Activated CD8-positive, alpha-beta memory T cell treated with anti-CD3 and anti-CD28 coated beads for 36 hours (primary cell): ENCODE results near the gene HAO2. TPM values are rescaled to one million over a fixed set of nuclear protein-coding genes. Genes with fewer than 3 reads are reported as not detected.

Experiments
- CTCF ChIA-PET: fragments of 350-600 bp; sonication (Branson Sonifier 250); formaldehyde crosslinking; loops from one replicate; lab custom pipeline; 2021; ENCODE audit warnings: antibody characterized with exemption; lab: Charles Lee
- POLR2A ChIA-PET: fragments of 350-600 bp; sonication (Branson Sonifier 250); formaldehyde crosslinking; loops from one replicate; lab custom pipeline; 2021; ENCODE audit warnings: antibody characterized with exemption; lab: Charles Lee
- total RNA-seq, 2 experiments: library from RNA; stranded (reverse); gene quantifications; one replicate each; pipeline ENCODE4 v1.2.3, GENCODE V29; 2021

HAO2 gene
- total RNA-seq, 2 experiments from 2014 or later, result not detected

DNA sequence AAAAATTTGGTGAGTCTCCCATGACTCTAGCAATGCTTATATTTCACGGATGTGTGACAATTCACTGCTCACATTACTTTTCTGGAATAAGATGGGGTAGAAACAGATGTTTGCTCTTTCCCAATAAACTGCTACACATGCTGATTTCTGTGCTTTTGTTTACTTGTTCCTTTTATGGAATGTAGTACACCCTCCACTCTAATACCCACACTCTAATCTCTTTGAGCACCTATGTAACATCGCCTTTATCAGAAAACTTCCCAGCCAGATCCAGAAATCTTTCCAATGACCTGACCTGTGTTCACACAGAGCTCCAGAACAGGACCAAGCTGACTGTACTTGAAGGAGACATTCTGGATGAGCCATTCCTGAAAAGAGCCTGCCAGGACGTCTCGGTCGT, 50.5 kb downstream of the HAO2 start:
- CTCF ChIA-PET, result no interaction called here
- POLR2A ChIA-PET, result no interaction called here

- ChIA-PET POLR2A (no interaction called here), CTCF (no interaction called here)
Measured at GRCh38 chr1:119420638-119421037, 52.1 kb downstream of the HAO2 start.

DNA sequence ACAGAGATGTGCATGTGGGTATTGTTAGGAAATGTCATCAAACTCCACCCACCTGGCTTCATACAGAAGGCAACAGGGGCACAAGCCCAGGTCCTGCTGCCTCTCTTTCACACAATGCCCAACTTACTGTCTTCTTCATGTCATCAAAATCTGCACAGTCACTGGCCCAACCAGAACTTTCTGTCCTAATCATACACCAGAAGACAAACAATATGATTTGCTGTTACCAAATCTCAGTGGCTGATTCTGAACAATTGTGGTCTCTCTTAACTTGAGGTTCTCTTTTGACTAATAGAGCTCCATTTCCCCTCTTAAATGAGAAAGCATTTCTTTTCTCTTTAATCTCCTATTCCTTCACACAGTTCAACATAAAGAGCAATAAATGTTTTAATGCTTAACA, 54.0 kb downstream of the HAO2 start:
- CTCF ChIA-PET, result no interaction called here
- POLR2A ChIA-PET, result no interaction called here

GRCh38 chr1:119428991-119429390, 60.4 kb downstream of the HAO2 start:
- CTCF ChIA-PET, result no interaction called here
- POLR2A ChIA-PET, result no interaction called here

- ChIA-PET POLR2A (no interaction called here), CTCF (no interaction called here)
Measured at GRCh38 chr1:119429687-119430086, 61.1 kb downstream of the HAO2 start.

DNA sequence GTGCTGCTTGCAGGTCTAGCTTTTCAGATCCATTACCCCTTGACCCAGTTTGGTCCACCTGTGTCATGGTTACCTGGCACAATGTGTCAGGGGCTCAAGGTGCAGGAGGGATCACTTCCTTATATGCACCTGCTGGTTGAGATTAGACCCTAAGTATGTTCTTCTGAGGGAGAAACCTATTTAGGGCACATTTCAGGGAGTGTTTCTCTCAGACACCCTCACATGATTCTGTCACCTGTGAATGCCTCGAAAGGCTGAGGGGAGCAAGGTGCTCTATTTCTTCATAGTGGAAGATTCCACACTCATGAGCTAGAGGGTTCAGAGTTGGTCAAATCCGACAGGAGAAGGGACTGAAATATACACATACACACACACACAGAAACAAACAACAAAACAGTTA, 61.9 kb downstream of the HAO2 start:
- POLR2A ChIA-PET, result no interaction called here
- CTCF ChIA-PET, result no interaction called here

- ChIA-PET POLR2A (no interaction called here), CTCF (no interaction called here)
Measured at GRCh38 chr1:119431836-119432235, 63.3 kb downstream of the HAO2 start.

DNA sequence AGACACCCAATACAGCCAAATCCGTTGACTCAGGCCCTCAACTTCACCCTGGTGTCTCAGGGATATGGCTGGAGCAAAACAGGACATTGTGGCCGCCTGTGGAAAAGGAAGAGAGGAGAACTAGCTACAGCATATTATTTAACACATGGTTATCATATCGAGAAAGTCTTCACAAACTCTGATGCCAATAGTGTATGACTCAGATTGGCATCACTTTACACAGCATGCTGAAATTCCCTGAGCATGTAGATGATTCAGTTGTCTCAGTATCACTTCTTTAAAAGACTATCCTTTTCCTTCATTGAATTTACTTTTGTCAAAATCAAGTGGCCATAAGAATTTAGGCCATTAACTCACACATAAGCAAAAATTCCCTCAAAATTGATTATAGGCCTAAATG, 66.5 kb downstream of the HAO2 start:
- ChIA-PET POLR2A (no interaction called here), CTCF (no interaction called here)

DNA sequence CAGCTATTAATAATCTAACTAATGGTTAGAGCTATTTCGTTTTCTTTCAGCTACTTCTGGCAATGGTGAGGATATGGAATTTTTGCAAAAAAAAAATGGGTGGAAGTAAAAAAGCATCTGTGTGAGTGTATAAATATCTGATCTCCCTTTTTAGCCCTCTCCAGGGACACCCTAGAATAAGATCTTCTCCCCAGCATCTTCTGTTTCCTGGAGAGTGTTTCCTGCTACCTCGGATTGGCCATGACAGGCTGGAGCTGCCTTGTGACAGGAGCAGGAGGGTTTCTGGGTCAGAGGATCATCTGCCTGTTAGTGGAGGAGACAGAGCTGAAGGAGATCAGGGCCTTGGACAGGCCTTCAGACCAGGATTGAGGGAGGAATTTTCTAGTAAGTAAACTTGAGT, 70.2 kb downstream of the HAO2 start:
- POLR2A ChIA-PET, result no interaction called here
- CTCF ChIA-PET, result no interaction called here

- ChIA-PET CTCF (no interaction called here), POLR2A (no interaction called here)
Measured at GRCh38 chr1:119440721-119441307, 72.2 kb downstream of the HAO2 start.

GRCh38 chr1:119442756-119443155, 74.2 kb downstream of the HAO2 start:
- POLR2A ChIA-PET, result no interaction called here
- CTCF ChIA-PET, result no interaction called here

Other genes starting within 250 kb of the HAO2 start
- 10 to 100 TPM; 19.0 to 20.7 TPM for gene WARS2, start 228.1 kb upstream of the HAO2 start, total RNA-seq
- not detected for gene HSD3B2, start 46.4 kb downstream of the HAO2 start, total RNA-seq
- gene HSD3B1, start 138.4 kb downstream of the HAO2 start, total RNA-seq, result not detected